D721Med (cell line): ENCODE measurements around the gene PAPPA.

Experiments used
- DNase-seq: peaks from one replicate; pipeline ENCODE4 v3.0.0; 2011; ENCODE audit warnings: low spot score; ENCODE audit not compliant: insufficient read length
- FAIRE-seq: peaks from 2 replicates; lab custom pipeline; 2011; peaks lifted over from hg19 to GRCh38; lab: Jason Lieb, UNC
- CTCF ChIP-seq: IDR thresholded peaks from 2 replicates; pipeline ENCODE4 v1.5.1; 2012; ENCODE audit warnings: mild to moderate bottlenecking, control low read depth; ENCODE audit not compliant: insufficient read depth; ENCODE audit errors: missing control alignments

Gene PAPPA

DNA sequence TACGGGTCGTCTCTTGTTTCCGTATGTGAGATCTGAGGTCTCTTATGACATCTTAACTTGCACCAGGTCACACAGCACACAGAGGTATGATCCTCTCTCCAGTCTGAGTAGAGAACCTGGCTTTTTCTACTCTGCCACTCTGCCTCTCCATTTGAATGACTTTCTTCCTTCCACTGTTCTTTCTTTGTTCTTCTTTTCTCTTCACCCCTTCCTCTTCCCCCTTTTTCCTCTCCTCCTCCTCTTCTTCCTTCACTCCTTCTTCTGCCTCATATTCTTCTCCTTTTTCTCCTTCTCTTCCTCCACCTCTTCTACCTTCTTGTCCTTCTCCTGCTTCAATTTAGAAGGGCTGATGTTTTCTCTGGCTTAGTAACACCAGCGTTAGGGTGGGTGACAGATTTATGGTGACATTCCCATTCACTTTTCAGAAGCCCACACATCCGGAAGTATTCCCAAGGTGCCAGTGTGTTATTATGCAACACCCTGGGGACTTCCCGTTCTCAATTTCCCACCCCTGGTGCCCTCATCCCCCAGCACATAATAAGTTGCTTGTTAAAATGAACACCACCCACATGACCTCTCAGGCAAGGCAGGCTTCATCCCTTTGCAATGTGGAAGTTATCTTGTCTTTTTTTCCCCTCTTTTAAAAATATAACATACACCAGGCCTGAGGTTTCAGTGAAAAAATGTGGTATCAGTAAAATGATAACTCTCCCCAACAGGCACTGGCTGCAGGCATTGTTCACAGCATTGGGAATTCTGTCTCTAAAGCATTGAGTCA lies 122.0 kb downstream of the PAPPA start:
- no peak for TF ChIP-seq CTCF
- FAIRE-seq: no peak
- no peak for DNase-seq

DNA sequence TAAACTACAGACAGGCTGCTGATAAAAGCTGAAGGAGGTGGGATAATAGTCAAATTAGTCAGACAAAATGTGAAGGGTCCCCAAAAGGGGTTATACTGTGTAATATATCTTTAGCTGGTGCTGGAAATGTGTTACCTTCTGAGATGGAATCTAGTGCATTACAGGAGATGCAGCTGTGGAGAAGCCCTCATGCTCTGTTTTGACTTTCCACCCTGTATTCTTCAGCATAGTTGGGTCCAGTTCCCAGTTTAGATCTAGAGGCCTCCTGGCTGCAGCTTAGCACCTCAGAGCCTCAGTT lies 122.6 kb downstream of the PAPPA start:
- no peak for TF ChIP-seq CTCF
- FAIRE-seq: no peak
- no peak for DNase-seq

DNA sequence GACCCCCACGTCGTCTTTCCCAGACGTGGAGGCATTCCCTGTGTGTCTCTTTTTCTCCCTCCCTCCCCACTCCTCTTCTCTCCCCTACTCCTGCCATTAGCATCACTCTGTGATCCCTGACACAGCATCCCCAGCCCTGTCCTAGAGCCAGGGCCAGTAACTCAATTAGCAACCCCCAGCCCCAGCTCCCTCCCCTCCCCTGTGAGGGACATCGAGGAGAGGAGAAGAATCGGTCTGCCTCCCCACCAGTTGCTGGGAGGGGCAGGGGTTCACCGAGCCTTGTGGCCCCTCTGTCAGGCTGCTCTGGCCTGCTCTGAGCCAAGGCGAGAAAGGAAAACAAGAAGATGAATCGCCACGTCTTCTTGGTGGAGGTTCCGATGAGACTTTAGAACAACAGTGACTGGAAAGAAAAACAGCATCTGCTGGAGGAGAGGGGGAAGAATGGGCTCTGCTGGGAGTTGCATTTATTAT lies 123.1 kb downstream of the PAPPA start:
- no peak for FAIRE-seq
- DNase-seq: no peak

GRCh38 chr9:116278326-116278725 lies 124.7 kb downstream of the PAPPA start:
- FAIRE-seq (no peak), DNase-seq (no peak)
- TF ChIP-seq CTCF: no peak

More for the DNA sequence above, 123.1 kb downstream of the PAPPA start:
- no peak for TF ChIP-seq CTCF

DNA sequence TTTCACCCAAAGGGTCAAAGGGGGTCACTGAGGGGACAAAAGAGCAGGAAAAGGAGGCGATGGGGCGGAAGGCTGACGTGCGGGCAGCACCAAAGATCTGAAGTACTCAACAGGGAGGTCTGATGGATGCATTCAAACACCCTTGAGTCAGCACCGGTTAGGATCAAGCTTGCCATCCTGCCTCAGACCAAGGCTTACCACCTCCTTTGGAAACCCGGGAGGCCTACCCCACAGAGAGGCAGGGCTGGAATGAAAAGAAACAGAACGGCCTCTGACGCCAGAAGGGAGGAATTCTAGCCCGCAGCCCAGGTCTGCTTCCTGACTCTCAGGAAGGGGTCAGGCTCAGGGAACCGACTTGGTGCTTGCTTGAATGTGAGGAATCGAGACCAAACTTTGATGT lies 125.6 kb downstream of the PAPPA start:
- FAIRE-seq: no peak
- TF ChIP-seq CTCF: no peak
- no peak for DNase-seq

DNA sequence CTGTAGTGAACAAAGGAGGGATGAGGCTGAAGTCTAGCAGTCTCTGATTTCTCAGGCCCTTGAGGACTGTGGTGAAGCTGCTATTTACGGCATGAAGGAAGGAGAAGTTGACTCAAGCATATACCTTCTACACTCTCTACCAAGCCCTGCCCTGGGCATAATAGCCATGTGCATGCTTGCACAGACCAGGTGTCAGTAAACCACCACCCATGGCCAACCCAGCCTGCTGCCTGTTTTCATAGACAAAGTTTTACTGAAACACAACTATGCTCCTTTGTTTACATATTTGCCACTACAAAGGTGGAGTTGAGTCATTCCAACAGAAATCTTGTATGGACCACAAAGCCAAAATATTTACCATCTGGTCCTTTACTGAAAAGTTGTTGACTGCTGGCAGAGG lies 126.9 kb downstream of the PAPPA start:
- no peak for TF ChIP-seq CTCF
- FAIRE-seq (no peak), DNase-seq (no peak)

GRCh38 chr9:116282597-116282996 lies 129.0 kb downstream of the PAPPA start:
- TF ChIP-seq CTCF: no peak
- FAIRE-seq (no peak), DNase-seq (no peak)
